Suprapubic skin (tissue), 4 donors: ENCODE data around the gene OSBPL7. TPM values are rescaled to one million over a fixed set of nuclear protein-coding genes. Genes with fewer than 3 reads are reported as not detected.

Source experiments
- DNase-seq, 2 donors: peaks; one replicate each; pipeline ENCODE4 v3.0.0-alpha.2; 2019; ENCODE audit warnings: low spot score in 2 of 2
- H3K27ac ChIP-seq: fragments of 200-600 bp; sonication (generic); one replicate; pipeline ENCODE4 v1.5.1; 2019
- H3K27me3 ChIP-seq: fragments of 200-600 bp; sonication (generic); one replicate; pipeline ENCODE4 v1.5.1; 2019
- H3K36me3 ChIP-seq: fragments of 200-600 bp; sonication (generic); one replicate; pipeline ENCODE4 v1.5.1; 2019
- H3K4me1 ChIP-seq: fragments of 200-600 bp; sonication (generic); one replicate; pipeline ENCODE4 v1.5.1; 2019
- H3K4me3 ChIP-seq: fragments of 200-600 bp; sonication (generic); one replicate; pipeline ENCODE4 v1.5.1; 2019; ENCODE audit warnings: mild to moderate bottlenecking
- H3K9me3 ChIP-seq: fragments of 200-600 bp; sonication (generic); one replicate; pipeline ENCODE4 v1.5.1; 2019
- EP300 ChIP-seq: sonication (generic); formaldehyde crosslinking; IDR thresholded peaks from one replicate; pipeline ENCODE4 v1.6.1; 2017; ENCODE audit warnings: antibody characterized with exemption
- POLR2A ChIP-seq, 2 donors: fragments of 450-650 bp; IDR thresholded peaks; one replicate each; pipeline ENCODE4 v1.6.1; 2017; ENCODE audit warnings: antibody characterized with exemption in 2 of 2, mild to moderate bottlenecking in 2 of 2, moderate library complexity in 2 of 2
- POLR2AphosphoS5 ChIP-seq, 3 donors: sonication (generic); formaldehyde crosslinking; IDR thresholded peaks; one replicate each; pipeline ENCODE4 v1.6.1; 2017; ENCODE audit warnings: antibody characterized with exemption in 3 of 3
- WGBS: methylation state at CpG from one replicate; pipeline ENCODE4 v1.1.5; 2018; 5-methylcytosine and 5-hydroxymethylcytosine counted together
- total RNA-seq, 4 donors: library from RNA; depleted of rRNA; stranded (reverse); fragments of >200 nt; gene quantifications; one replicate each; pipeline ENCODE4 v1.1.0, GENCODE V29; 2016
- TF ChIP-seq, protein P1 (sequence below), 2 donors: fragments of 200-600 bp in 1 of 2; fragments of 450-650 bp in 1 of 2; sonication (generic) in 1 of 2; IDR thresholded peaks; one replicate each; pipeline ENCODE4 v1.5.1; 2016 to 2019; ENCODE audit warnings: antibody characterized with exemption in 2 of 2, mild to moderate bottlenecking in 1 of 2, moderate library complexity in 1 of 2

The OSBPL7 gene
- total RNA-seq = 1 to 10 TPM; 1.3 to 2.0 (median 1.6) TPM

DNA sequence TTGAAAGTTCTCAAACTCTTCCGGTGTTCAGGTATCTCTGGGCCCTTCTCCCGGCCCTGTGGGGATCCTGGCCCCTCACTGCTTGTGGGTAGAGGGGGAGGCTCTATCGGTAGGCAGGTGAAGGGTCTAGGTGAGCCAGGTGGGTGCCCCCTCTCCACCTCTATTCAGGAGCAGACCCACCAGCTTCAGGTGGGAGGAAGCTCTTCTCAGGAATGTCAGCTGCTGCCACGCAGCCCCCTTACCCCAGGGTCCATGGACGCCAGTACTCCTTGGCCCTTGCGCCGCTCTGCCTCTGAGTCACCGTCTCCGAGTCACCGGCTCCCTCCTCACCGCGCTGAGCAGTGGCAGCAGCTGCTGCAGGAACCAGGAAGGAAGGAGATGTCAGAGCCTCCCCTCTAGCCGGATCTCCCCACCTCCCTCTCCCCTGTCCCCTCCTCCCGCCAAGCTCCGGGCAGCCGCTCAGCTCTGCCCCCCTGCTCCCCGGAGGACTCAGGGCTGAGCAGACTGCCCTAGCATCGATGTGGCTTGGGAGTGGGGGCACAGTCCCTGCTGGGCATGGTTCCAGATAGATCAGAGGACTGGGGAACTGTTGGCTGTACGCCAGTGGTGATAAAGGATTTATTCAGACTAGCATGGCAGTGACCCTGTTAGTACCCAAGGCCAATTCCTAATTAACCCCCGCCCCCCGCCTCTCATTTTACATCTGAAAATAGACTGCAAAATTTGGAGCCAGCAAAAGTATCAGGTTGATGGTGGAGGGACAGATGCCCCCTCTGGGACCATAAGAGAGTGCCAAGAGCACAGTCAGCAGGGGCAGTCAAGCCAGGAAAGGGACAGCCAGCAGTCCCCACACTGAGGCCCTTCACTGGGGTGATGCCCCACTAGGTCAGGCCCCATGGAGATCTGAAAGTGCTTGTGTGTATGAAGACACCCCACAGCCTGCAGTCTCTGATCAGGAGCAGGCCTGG is at the start of gene OSBPL7:
Gene OSBPL7 (minus strand): TSS at position 371 of the 968 bp plus-strand sequence. CDS start 1,516 bp downstream, outside the sequence.
- TF ChIP-seq POLR2AphosphoS5 (IDR thresholded peaks at IDR 0.05) = no peak
- TF ChIP-seq POLR2A (IDR thresholded peaks at IDR 0.05) = no peak
- TF ChIP-seq, protein P1, sequence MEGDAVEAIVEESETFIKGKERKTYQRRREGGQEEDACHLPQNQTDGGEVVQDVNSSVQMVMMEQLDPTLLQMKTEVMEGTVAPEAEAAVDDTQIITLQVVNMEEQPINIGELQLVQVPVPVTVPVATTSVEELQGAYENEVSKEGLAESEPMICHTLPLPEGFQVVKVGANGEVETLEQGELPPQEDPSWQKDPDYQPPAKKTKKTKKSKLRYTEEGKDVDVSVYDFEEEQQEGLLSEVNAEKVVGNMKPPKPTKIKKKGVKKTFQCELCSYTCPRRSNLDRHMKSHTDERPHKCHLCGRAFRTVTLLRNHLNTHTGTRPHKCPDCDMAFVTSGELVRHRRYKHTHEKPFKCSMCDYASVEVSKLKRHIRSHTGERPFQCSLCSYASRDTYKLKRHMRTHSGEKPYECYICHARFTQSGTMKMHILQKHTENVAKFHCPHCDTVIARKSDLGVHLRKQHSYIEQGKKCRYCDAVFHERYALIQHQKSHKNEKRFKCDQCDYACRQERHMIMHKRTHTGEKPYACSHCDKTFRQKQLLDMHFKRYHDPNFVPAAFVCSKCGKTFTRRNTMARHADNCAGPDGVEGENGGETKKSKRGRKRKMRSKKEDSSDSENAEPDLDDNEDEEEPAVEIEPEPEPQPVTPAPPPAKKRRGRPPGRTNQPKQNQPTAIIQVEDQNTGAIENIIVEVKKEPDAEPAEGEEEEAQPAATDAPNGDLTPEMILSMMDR (IDR thresholded peaks at IDR 0.05) = no peak
- peak within 1 kb of the TSS; percentile 45 for H3K4me3 ChIP-seq
- DNase-seq = peak in 1 of 2 donors; percentile 79
- no peaks in the 10 kb centered on the region for H3K27me3 ChIP-seq
- H3K27ac ChIP-seq = no peak within 1 kb of the TSS
- H3K36me3 ChIP-seq = peaks cover 57% of the 10 kb centered on the region
- WGBS = 9% methylated on average over 17 of the region's 21 CpGs
- H3K9me3 ChIP-seq = no peaks in the 10 kb centered on the region
- peaks cover 23% of the 10 kb centered on the region for H3K4me1 ChIP-seq

- Histone ChIP-seq H3K4me1 (peaks cover 18% of the 10 kb centered on the region), H3K36me3 (no peaks in the 10 kb centered on the region), H3K9me3 (no peaks in the 10 kb centered on the region), H3K4me3 (no peak overlapping the region), H3K27ac (no peak overlapping the region), H3K27me3 (peaks cover 85% of the 10 kb centered on the region)
- no peak for DNase-seq
- TF ChIP-seq, protein P1 (IDR thresholded peaks at IDR 0.05) = no peak
- TF ChIP-seq POLR2AphosphoS5 (IDR thresholded peaks at IDR 0.05) (no peak), EP300 (no peak), POLR2A (IDR thresholded peaks at IDR 0.05) (no peak)
Observed at GRCh38 chr17:47871048-47871447, 49.5 kb upstream of the OSBPL7 start.

- no peak overlapping the region for H3K4me3 ChIP-seq
- H3K9me3 ChIP-seq = no peaks in the 10 kb centered on the region
- no peaks in the 10 kb centered on the region for H3K36me3 ChIP-seq
- peaks cover 88% of the 10 kb centered on the region for H3K27me3 ChIP-seq
- DNase-seq = no peak
- TF ChIP-seq EP300 (no peak), POLR2AphosphoS5 (IDR thresholded peaks at IDR 0.05) (no peak), POLR2A (IDR thresholded peaks at IDR 0.05) (no peak)
- TF ChIP-seq, protein P1 (IDR thresholded peaks at IDR 0.05) = no peak
- H3K4me1 ChIP-seq = peaks cover 18% of the 10 kb centered on the region
- 55% methylated on average over 1 of the region's 1 CpG for WGBS
- no peak overlapping the region for H3K27ac ChIP-seq
Observed at GRCh38 chr17:47870056-47870455, 48.5 kb upstream of the OSBPL7 start.

DNA sequence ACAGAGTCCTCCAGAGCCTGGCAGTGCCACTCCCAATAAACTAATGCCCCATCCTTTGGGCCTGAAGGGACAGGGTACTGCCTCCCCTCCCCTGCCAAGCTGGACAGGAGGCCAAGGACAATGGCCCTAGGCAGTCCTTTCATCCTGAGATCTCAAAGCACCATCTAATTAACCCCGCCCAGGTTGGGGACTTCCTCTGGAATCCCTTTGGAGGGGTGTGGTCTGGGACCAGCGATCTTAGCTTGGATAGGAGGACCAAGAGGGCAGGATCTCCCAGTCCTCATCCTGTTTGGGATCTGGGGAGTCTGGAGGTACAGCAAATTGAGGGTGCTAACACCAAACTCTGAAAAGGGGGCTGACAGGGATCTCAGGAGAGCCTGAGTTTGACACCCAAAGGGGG is 47.5 kb upstream of the OSBPL7 start:
- H3K27ac ChIP-seq = no peak overlapping the region
- H3K9me3 ChIP-seq = no peaks in the 10 kb centered on the region
- no peaks in the 10 kb centered on the region for H3K36me3 ChIP-seq
- WGBS = 31% methylated on average over 2 of the region's 2 CpGs
- H3K4me1 ChIP-seq = peaks cover 22% of the 10 kb centered on the region
- no peak overlapping the region for H3K4me3 ChIP-seq
- peaks cover 78% of the 10 kb centered on the region for H3K27me3 ChIP-seq
- no peak for DNase-seq
- TF ChIP-seq, protein P1 (IDR thresholded peaks at IDR 0.05) = no peak
- no peak for TF ChIP-seq POLR2A (IDR thresholded peaks at IDR 0.05)
- no peak for TF ChIP-seq POLR2AphosphoS5 (IDR thresholded peaks at IDR 0.05)
- TF ChIP-seq EP300 = no peak

GRCh38 chr17:47867813-47868533 is 46.4 kb upstream of the OSBPL7 start:
- H3K27me3 ChIP-seq = peaks cover 69% of the 10 kb centered on the region
- H3K4me1 ChIP-seq = peaks cover 17% of the 10 kb centered on the region
- DNase-seq = no peak
- no peaks in the 10 kb centered on the region for H3K9me3 ChIP-seq
- H3K27ac ChIP-seq = no peak overlapping the region
- no peak overlapping the region for H3K4me3 ChIP-seq
- no peak for TF ChIP-seq EP300
- TF ChIP-seq, protein P1 (IDR thresholded peaks at IDR 0.05) = no peak
- TF ChIP-seq POLR2AphosphoS5 (IDR thresholded peaks at IDR 0.05) = no peak
- no peak for TF ChIP-seq POLR2A (IDR thresholded peaks at IDR 0.05)
- WGBS = 83% methylated on average over 11 of the region's 11 CpGs
- H3K36me3 ChIP-seq = no peaks in the 10 kb centered on the region
